RWPE2 (cell line): ENCODE results near the gene SPEF2.
"Not testable (repeated sequence)": the region's sequence is repeated elsewhere in the genome, so short reads cannot be mapped to it uniquely, and the experiment has no call there.

ENCODE experiments used
- ATAC-seq: fragments of 200-7000 bp; cut with Tn5 transposase; 3 replicates; pipeline ENCODE4 v1.9.1; 2021; ENCODE audit warnings: low read depth
- DNase-seq: peaks from one replicate; pipeline ENCODE4 v3.0.0-alpha.2; 2020; ENCODE audit warnings: low spot score
- H3K27ac ChIP-seq: fragments of 450-650 bp; 2 replicates; pipeline ENCODE4 v1.5.1; 2017; ENCODE audit warnings: mild to moderate bottlenecking; ENCODE audit not compliant: poor library complexity, severe bottlenecking
- H3K27me3 ChIP-seq: fragments of 250-450 bp; sonication (Bioruptor Pico); 2 replicates; pipeline ENCODE4 v1.5.1; 2021; ENCODE audit warnings: mild to moderate bottlenecking, moderate library complexity; ENCODE audit not compliant: insufficient read depth, poor library complexity, severe bottlenecking
- H3K36me3 ChIP-seq: fragments of 250-450 bp; sonication (Bioruptor Pico); 2 replicates; pipeline ENCODE4 v1.5.1; 2020; ENCODE audit warnings: low read depth, mild to moderate bottlenecking, moderate library complexity
- H3K4me1 ChIP-seq: fragments of 250-450 bp; sonication (Bioruptor Pico); 2 replicates; pipeline ENCODE4 v1.5.1; 2021; ENCODE audit warnings: mild to moderate bottlenecking, moderate library complexity; ENCODE audit not compliant: insufficient read depth, poor library complexity, severe bottlenecking
- H3K4me3 ChIP-seq: fragments of 250-450 bp; sonication (Bioruptor Pico); 2 replicates; pipeline ENCODE4 v1.5.1; 2021; ENCODE audit warnings: mild to moderate bottlenecking, moderate library complexity; ENCODE audit not compliant: severe bottlenecking
- H3K9me3 ChIP-seq: fragments of 250-450 bp; sonication (Bioruptor Pico); 2 replicates; pipeline ENCODE4 v1.5.1; 2021; ENCODE audit warnings: mild to moderate bottlenecking, moderate library complexity; ENCODE audit not compliant: severe bottlenecking
- TF ChIP-seq, protein P1 (sequence below): fragments of 450-650 bp; IDR thresholded peaks from one replicate; pipeline ENCODE4 v1.5.1; 2017; ENCODE audit warnings: mild to moderate bottlenecking, moderate library complexity; ENCODE audit not compliant: poor library complexity, severe bottlenecking

The SPEF2 gene

DNA sequence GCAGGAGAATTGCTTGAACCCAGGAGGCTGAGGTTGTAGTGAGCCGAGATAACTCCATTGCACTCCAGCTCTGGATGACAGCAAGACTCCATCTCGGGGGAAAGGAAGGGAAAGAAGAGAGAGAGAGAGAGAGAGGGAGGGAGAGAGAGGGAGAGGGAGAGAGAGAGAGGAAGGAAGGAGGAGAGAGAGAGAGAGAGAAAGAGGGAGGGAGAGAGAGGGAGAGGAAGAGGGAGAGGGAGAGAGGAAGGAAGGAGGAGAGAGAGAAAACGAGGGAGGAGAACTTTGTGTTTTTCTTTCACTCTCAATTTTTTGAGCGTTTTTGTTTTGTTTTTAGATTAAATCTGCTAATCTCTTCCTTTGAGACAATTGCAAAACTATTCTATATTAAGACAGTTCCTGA lies 46.9 kb downstream of the SPEF2 start:
- no peaks in the 10 kb centered on the region for H3K4me1 ChIP-seq
- no peaks in the 10 kb centered on the region for H3K36me3 ChIP-seq
- H3K4me3 ChIP-seq: no peak overlapping the region
- TF ChIP-seq, protein P1, sequence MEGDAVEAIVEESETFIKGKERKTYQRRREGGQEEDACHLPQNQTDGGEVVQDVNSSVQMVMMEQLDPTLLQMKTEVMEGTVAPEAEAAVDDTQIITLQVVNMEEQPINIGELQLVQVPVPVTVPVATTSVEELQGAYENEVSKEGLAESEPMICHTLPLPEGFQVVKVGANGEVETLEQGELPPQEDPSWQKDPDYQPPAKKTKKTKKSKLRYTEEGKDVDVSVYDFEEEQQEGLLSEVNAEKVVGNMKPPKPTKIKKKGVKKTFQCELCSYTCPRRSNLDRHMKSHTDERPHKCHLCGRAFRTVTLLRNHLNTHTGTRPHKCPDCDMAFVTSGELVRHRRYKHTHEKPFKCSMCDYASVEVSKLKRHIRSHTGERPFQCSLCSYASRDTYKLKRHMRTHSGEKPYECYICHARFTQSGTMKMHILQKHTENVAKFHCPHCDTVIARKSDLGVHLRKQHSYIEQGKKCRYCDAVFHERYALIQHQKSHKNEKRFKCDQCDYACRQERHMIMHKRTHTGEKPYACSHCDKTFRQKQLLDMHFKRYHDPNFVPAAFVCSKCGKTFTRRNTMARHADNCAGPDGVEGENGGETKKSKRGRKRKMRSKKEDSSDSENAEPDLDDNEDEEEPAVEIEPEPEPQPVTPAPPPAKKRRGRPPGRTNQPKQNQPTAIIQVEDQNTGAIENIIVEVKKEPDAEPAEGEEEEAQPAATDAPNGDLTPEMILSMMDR: no peak
- no peaks in the 10 kb centered on the region for H3K27me3 ChIP-seq
- no peaks in the 10 kb centered on the region for H3K9me3 ChIP-seq
- no peak overlapping the region for H3K27ac ChIP-seq
- DNase-seq (no peak), ATAC-seq (no peak)

DNA sequence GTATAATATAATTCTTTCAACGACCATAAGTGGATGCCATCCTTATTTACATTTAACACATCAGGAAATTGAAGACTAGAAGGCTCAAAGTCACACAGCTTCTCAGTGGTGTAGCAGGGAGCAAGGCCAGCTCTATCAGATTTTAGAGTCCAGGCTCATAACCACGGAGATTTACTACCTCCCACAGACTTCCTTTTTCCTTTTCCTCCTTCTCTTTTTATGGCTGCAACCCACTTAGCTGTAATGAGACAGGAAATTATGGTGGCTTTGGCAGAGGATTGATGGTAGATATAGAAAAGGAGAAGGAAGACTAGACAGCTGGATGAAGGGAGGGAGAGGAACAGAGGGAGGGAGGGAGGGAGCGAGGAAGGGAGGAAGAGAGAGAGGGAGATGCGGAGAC lies 47.4 kb downstream of the SPEF2 start:
- DNase-seq: no peak
- Histone ChIP-seq H3K36me3 (no peaks in the 10 kb centered on the region), H3K4me3 (no peak overlapping the region), H3K4me1 (no peaks in the 10 kb centered on the region), H3K27me3 (no peaks in the 10 kb centered on the region), H3K9me3 (no peaks in the 10 kb centered on the region), H3K27ac (no peak overlapping the region)
- no peak for ATAC-seq
- TF ChIP-seq, protein P1: no peak

DNA sequence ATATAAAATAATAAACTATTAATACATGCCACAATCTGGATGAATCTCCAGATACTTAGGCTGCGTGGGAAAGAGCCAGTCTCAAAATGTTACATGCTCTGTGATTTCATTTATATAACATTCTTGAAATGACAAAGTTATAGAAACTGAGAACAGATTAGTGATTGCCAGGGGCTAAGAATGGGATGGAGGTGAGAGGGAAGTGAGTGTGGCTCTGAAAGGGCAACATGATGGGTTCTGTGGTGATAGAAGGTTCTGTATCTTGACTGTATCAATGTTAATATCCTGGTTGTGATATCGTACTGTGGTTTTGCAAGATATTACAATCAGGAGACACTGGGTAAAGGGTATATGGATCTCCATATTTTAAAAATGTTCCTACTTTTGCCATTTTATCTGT lies 50.7 kb downstream of the SPEF2 start:
- no peaks in the 10 kb centered on the region for H3K36me3 ChIP-seq
- TF ChIP-seq, protein P1: no peak
- ATAC-seq (no peak), DNase-seq (no peak)
- no peak overlapping the region for H3K4me3 ChIP-seq
- no peak overlapping the region for H3K27ac ChIP-seq
- H3K9me3 ChIP-seq: no peaks in the 10 kb centered on the region
- no peaks in the 10 kb centered on the region for H3K27me3 ChIP-seq
- H3K4me1 ChIP-seq: no peaks in the 10 kb centered on the region

DNA sequence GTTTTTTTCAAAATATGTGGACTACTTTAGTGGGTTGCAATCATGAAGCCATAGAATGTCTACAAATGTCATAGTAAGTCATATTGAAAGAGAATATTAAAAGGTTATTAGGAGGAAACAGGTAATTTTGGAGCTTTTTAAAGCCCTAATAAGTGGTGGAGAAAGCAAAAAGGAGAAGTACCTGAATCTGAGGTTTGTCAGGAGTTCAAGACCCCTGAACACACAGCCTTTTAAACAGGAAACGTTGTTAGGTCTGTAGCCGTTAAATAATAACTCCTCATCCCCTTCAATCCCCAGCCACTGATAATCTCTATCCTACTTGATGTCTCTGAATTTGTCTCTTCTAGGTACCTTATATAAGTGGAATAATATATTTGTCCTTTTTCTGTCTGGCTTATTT lies 51.1 kb downstream of the SPEF2 start:
- Histone ChIP-seq H3K4me1 (no peaks in the 10 kb centered on the region), H3K4me3 (no peak overlapping the region), H3K27ac (no peak overlapping the region), H3K9me3 (no peaks in the 10 kb centered on the region), H3K36me3 (no peaks in the 10 kb centered on the region), H3K27me3 (no peaks in the 10 kb centered on the region)
- no peak for ATAC-seq
- TF ChIP-seq, protein P1: no peak
- DNase-seq: no peak

DNA sequence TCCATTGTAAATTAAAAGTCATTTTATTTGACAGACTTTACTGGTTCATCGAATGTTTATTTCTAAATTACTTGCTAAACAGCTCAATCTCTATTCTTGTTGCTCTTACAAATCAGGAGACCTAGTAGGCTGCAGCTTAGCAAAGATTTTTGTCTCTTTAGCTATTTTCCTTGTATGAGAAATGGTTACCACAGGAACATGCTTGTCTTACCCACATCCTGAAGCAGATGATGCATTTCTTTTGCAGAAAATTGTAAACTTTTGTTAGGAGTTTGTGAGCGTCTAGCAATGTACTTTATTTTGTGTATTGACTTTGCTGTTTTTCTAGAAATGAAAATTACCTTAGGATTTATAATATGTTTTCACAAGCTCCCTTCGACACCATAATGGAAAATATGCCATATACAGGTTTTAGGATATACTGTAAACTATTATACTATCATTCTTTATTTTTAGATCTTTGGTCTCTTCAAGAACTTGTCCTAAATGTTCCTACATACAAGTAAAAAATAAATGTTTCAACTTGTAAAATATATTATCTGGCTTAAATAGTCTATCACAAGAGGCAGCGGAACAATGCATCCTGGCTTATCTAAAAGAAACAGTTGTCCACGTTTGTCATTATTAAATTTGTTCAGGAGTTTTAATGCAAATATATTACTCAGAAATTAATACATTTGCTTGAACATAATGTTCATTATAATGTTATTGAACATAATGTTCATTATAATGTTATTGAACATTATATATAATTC lies 54.1 kb downstream of the SPEF2 start:
- no peak overlapping the region for H3K4me3 ChIP-seq
- no peaks in the 10 kb centered on the region for H3K9me3 ChIP-seq
- no peaks in the 10 kb centered on the region for H3K27me3 ChIP-seq
- ATAC-seq (no peak), DNase-seq (no peak)
- no peak overlapping the region for H3K27ac ChIP-seq
- no peaks in the 10 kb centered on the region for H3K36me3 ChIP-seq
- TF ChIP-seq, protein P1: no peak
- no peaks in the 10 kb centered on the region for H3K4me1 ChIP-seq

DNA sequence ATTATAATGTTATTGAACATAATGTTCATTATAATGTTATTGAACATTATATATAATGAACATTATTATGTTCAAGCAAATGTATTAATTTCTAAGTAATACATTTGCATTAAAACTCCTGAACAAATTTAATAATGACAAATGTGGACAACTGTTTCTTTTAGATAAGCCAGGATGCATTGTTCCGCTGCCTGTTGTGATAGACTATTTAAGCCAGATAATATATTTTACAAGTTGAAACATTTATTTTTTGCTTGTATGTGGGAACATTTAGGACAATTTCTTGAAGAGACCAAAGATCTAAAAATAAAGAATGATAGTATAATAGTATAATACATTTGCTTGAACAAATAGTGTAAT lies 54.6 kb downstream of the SPEF2 start:
- not testable (repeated sequence) for DNase-seq, H3K9me3 ChIP-seq, H3K4me1 ChIP-seq, H3K27ac ChIP-seq, H3K4me3 ChIP-seq, H3K36me3 ChIP-seq, ATAC-seq, H3K27me3 ChIP-seq
